Calu3 (cell line): ENCODE results near the gene RNF41. TPM values are rescaled to one million over a fixed set of nuclear protein-coding genes. Genes with fewer than 3 reads are reported as not detected.

Experiments used
- BruUV-seq: library from RNA; stranded (reverse); fragments of 400-500 nt; replicated peaks from 2 replicates; lab custom pipeline; 2021; lab: Mats Ljungman, UMichigan
- CTCF ChIA-PET: fragments of 300-600 bp; sonication (Branson Sonifier 250); formaldehyde crosslinking; loops from one replicate; lab custom pipeline; 2022; ENCODE audit warnings: antibody characterized with exemption; lab: Charles Lee
- DNase-seq: peaks from one replicate; pipeline ENCODE4 v3.0.0; 2022
- H3K27ac Mint-ChIP-seq: one replicate; pipeline ENCODE4 v1.8.0; 2022; ENCODE audit warnings: mixed read lengths; ENCODE audit not compliant: unreplicated experiment
- H3K27me3 Mint-ChIP-seq: one replicate; pipeline ENCODE4 v1.8.0; 2022; ENCODE audit warnings: mixed read lengths; ENCODE audit not compliant: unreplicated experiment
- H3K36me3 Mint-ChIP-seq: one replicate; pipeline ENCODE4 v1.8.0; 2022; ENCODE audit warnings: mild to moderate bottlenecking, moderate library complexity, mixed read lengths; ENCODE audit not compliant: insufficient read depth, unreplicated experiment
- H3K4me1 Mint-ChIP-seq: one replicate; pipeline ENCODE4 v1.8.0; 2022; ENCODE audit warnings: mild to moderate bottlenecking, low read depth, mixed read lengths; ENCODE audit not compliant: unreplicated experiment
- H3K4me3 Mint-ChIP-seq: one replicate; pipeline ENCODE4 v1.8.0; 2022; ENCODE audit warnings: mild to moderate bottlenecking, low read depth, moderate library complexity, mixed read lengths; ENCODE audit not compliant: unreplicated experiment
- H3K9me3 Mint-ChIP-seq: one replicate; pipeline ENCODE4 v1.8.0; 2022; ENCODE audit warnings: low read depth, mixed read lengths; ENCODE audit not compliant: unreplicated experiment
- CTCF ChIP-seq: fragments of 200-600 bp; IDR thresholded peaks from one replicate; pipeline ENCODE4 v1.8.0; 2022; ENCODE audit warnings: antibody characterized with exemption; ENCODE audit not compliant: unreplicated experiment
- intact Hi-C: fragments of 100-400 bp; cut with micrococcal nuclease; formaldehyde crosslinking; loops from one replicate; pipeline ENCODE4 v1.10.0; 2022; ENCODE audit not compliant: unreplicated experiment
- total RNA-seq: library from RNA; stranded (reverse); gene quantifications from 2 replicates; pipeline ENCODE4 v1.2.3, GENCODE V29; 2022

The RNF41 gene
- total RNA-seq, 1 experiment from 2014 or later, result 42.6 TPM

- CTCF ChIA-PET, result interaction anchor here (0.6 to 1.5 kb wide), 2 partner anchors 30 to 42 kb away, joined by 3 to 11 read pairs; partner anchors contain the start of genes SMARCC2 and ZC3H10
These were observed 62.1 kb downstream of the RNF41 start for GRCh38 chr12:56159482-56160192.

GRCh38 chr12:56158926-56159461, 62.7 kb downstream of the RNF41 start:
- H3K27ac Mint-ChIP-seq, result peak overlapping the region; percentile 100
- peak; percentile 67 for DNase-seq
- peak overlapping the region; percentile 98 for H3K4me3 Mint-ChIP-seq
- peaks cover 32% of the 10 kb centered on the region for H3K4me1 Mint-ChIP-seq
- intact Hi-C loops, result loop anchor here (2.0 to 5.0 kb wide), 2 partner anchors 32 to 42 kb away; partner anchors contain the start of genes RPL41 and ZC3H10
- H3K9me3 Mint-ChIP-seq, result no peaks in the 10 kb centered on the region
- BruUV-seq, result no TSS peak
- H3K36me3 Mint-ChIP-seq, result peaks cover 80% of the 10 kb centered on the region
- CTCF ChIA-PET, result interaction anchor here (0.6 to 1.6 kb wide), 6 partner anchors 9 to 41 kb away, joined by 3 to 11 read pairs (median 4); partner anchors contain the start of genes ESYT1, SMARCC2 and ZC3H10
- no peak for TF ChIP-seq CTCF
- H3K27me3 Mint-ChIP-seq, result no peaks in the 10 kb centered on the region

More at GRCh38 chr12:56159482-56160192, 62.1 kb downstream of the RNF41 start:
- Mint-ChIP-seq H3K36me3 (peaks cover 86% of the 10 kb centered on the region), H3K27me3 (no peaks in the 10 kb centered on the region), H3K27ac (peak overlapping the region; percentile 100), H3K9me3 (no peaks in the 10 kb centered on the region), H3K4me1 (peaks cover 32% of the 10 kb centered on the region), H3K4me3 (peak overlapping the region; percentile 98)
- TSS peak; percentile 62 for BruUV-seq
- DNase-seq, result no peak
- TF ChIP-seq CTCF, result no peak
- intact Hi-C loops, result loop anchor here (2.0 to 5.0 kb wide), 2 partner anchors 33 to 42 kb away; partner anchors contain the start of genes RPL41 and ZC3H10

- CTCF ChIA-PET, result interaction anchor here (0.6 to 1.6 kb wide), 9 partner anchors 10 to 210 kb away, joined by 3 to 11 read pairs (median 3); partner anchors contain the start of genes ESYT1, SMARCC2 and ZC3H10
- no peaks in the 10 kb centered on the region for H3K9me3 Mint-ChIP-seq
- peak within 1 kb of the TSS; percentile 100 for H3K27ac Mint-ChIP-seq
- peak within 1 kb of the TSS; percentile 98 for H3K4me3 Mint-ChIP-seq
- peaks cover 32% of the 10 kb centered on the region for H3K4me1 Mint-ChIP-seq
- no peak for TF ChIP-seq CTCF
- no peaks in the 10 kb centered on the region for H3K27me3 Mint-ChIP-seq
- DNase-seq, result peak; percentile 96
- H3K36me3 Mint-ChIP-seq, result peaks cover 79% of the 10 kb centered on the region
- intact Hi-C loops, result loop anchor here (2.0 to 5.0 kb wide), 2 partner anchors 31 to 41 kb away; partner anchors contain the start of genes RPL41 and ZC3H10
- BruUV-seq, result no TSS peak
These were observed 63.4 kb downstream of the RNF41 start, which contains the start of gene MYL6 for GRCh38 chr12:56158029-56158925. Gene MYL6 (plus strand): TSS chr12:56158359. CDS start chr12:56158402, 43 bp downstream.
